ENCODE results near the gene SAA2. TPM values are rescaled to one million over a fixed set of nuclear protein-coding genes. Genes with fewer than 3 reads are reported as not detected.

The SAA2 gene
- total RNA-seq, 2 experiments from 2014 or later: not detected

Other genes with a start within 250 kb of the SAA2 start
- 10 to 100 TPM; 47.5 to 57.5 TPM for gene SERGEF, start 235.6 kb downstream of the SAA2 start, total RNA-seq
- gene TPH1, start 202.4 kb downstream of the SAA2 start, total RNA-seq: under 1 TPM; 0.18 to 0.23 TPM
- gene SAAL1, start 142.6 kb downstream of the SAA2 start, total RNA-seq: 10 to 100 TPM; 37.4 to 40.9 TPM
- gene MRGPRX3, start 116.1 kb downstream of the SAA2 start, total RNA-seq: not detected
- gene MRGPRX4, start 75.8 kb downstream of the SAA2 start, total RNA-seq: not detected
- gene SAA4, start 11.9 kb downstream of the SAA2 start, total RNA-seq: not detected
- not detected for gene SAA1, start 17.6 kb upstream of the SAA2 start, total RNA-seq
- gene HPS5, start 73.5 kb upstream of the SAA2 start, total RNA-seq: 10 to 100 TPM; 14.3 to 16.1 TPM
- gene GTF2H1, start 73.9 kb upstream of the SAA2 start, total RNA-seq: 10 to 100 TPM; 48.2 to 57.9 TPM
- gene LDHA, start 145.9 kb upstream of the SAA2 start, total RNA-seq: 1,000 to 10,000 TPM; 2,310 to 2,803 TPM
- gene LDHC, start 163.7 kb upstream of the SAA2 start, total RNA-seq: not detected
- gene LDHAL6A, start 207.2 kb upstream of the SAA2 start, total RNA-seq: not detected

Data from activated CD4-positive, alpha-beta T cell treated with anti-CD3 and anti-CD28 coated beads for 36 hours (primary cell).